IgD-negative memory B cell (primary cell): ENCODE data around the gene ANKDD1B. TPM values are rescaled to one million over a fixed set of nuclear protein-coding genes. Genes with fewer than 3 reads are reported as not detected.
"Not testable (repeated sequence)": the region's sequence is repeated elsewhere in the genome, so short reads cannot be mapped to it uniquely, and the experiment has no call there.

ENCODE experiments used
- H3K27ac Mint-ChIP-seq, 3 donors: one replicate each; pipeline ENCODE4 v1.8.0; 2020 to 2022; ENCODE audit warnings: mild to moderate bottlenecking in 3 of 3, mixed read lengths in 3 of 3, moderate library complexity in 1 of 3
- H3K27me3 Mint-ChIP-seq: one replicate; pipeline ENCODE4 v1.8.0; 2021; ENCODE audit warnings: mixed read lengths
- H3K36me3 Mint-ChIP-seq: one replicate; pipeline ENCODE4 v1.8.0; 2020; ENCODE audit warnings: mild to moderate bottlenecking, mixed read lengths
- H3K4me1 Mint-ChIP-seq, 3 donors: one replicate each; pipeline ENCODE4 v1.8.0; 2020 to 2022; ENCODE audit warnings: mixed read lengths in 3 of 3, mild to moderate bottlenecking in 1 of 3
- H3K4me3 Mint-ChIP-seq, 4 donors: one replicate each; pipeline ENCODE4 v1.8.0; 2020 to 2022; ENCODE audit warnings: mild to moderate bottlenecking in 4 of 4, mixed read lengths in 4 of 4, moderate library complexity in 3 of 4
- H3K9me3 Mint-ChIP-seq, 3 donors: one replicate each; pipeline ENCODE4 v1.8.0; 2020 to 2021; ENCODE audit warnings: mixed read lengths in 3 of 3, mild to moderate bottlenecking in 1 of 3
- polyA plus RNA-seq: library from polyadenylated mRNA; unstranded; fragments of 300-500 nt; fragmentation: Illumina TruSeq; gene quantifications from one replicate; pipeline ENCODE4 v1.2.3, GENCODE V29; 2021

The ANKDD1B gene
- polyA plus RNA-seq, 1 donor from 2014 or later, result 0.15 TPM

- Mint-ChIP-seq H3K27ac (peak overlapping the region in 1 of 3 donors; percentile 60), H3K36me3 (peaks cover 4% of the 10 kb centered on the region), H3K4me1 (no peaks in the 10 kb centered on the region), H3K4me3 (no peak overlapping the region), H3K9me3 (no peaks in the 10 kb centered on the region), H3K27me3 (no peaks in the 10 kb centered on the region)
Observed at GRCh38 chr5:75686480-75686879, 75.2 kb downstream of the ANKDD1B start.

GRCh38 chr5:75690669-75691068 lies 79.4 kb downstream of the ANKDD1B start:
- Mint-ChIP-seq H3K36me3 (peaks cover 7% of the 10 kb centered on the region), H3K4me1 (no peaks in the 10 kb centered on the region), H3K27ac (no peak overlapping the region), H3K4me3 (no peak overlapping the region), H3K9me3 (no peaks in the 10 kb centered on the region), H3K27me3 (no peaks in the 10 kb centered on the region)

- no peaks in the 10 kb centered on the region for H3K9me3 Mint-ChIP-seq
- peaks cover 9% of the 10 kb centered on the region for H3K36me3 Mint-ChIP-seq
- no peak overlapping the region for H3K27ac Mint-ChIP-seq
Observed at GRCh38 chr5:75694781-75695180, 83.5 kb downstream of the ANKDD1B start.

GRCh38 chr5:75695472-75696351 lies 84.5 kb downstream of the ANKDD1B start:
- not testable (repeated sequence) for H3K27me3 Mint-ChIP-seq, H3K27ac Mint-ChIP-seq, H3K9me3 Mint-ChIP-seq, H3K4me1 Mint-ChIP-seq, H3K4me3 Mint-ChIP-seq
- peaks cover 10% of the 10 kb centered on the region for H3K36me3 Mint-ChIP-seq

More at GRCh38 chr5:75694781-75695180, 83.5 kb downstream of the ANKDD1B start:
- H3K27me3 Mint-ChIP-seq, result no peaks in the 10 kb centered on the region
- peaks cover 0 to 2% (median 0%) of the 10 kb centered on the region in 3 donors for H3K4me1 Mint-ChIP-seq
- H3K4me3 Mint-ChIP-seq, result no peak overlapping the region

- H3K27ac Mint-ChIP-seq, result no peak overlapping the region
- H3K27me3 Mint-ChIP-seq, result no peaks in the 10 kb centered on the region
- peaks cover 7% of the 10 kb centered on the region for H3K36me3 Mint-ChIP-seq
- no peaks in the 10 kb centered on the region for H3K9me3 Mint-ChIP-seq
- H3K4me3 Mint-ChIP-seq, result no peak overlapping the region
- peaks cover 1 to 5% (median 4%) of the 10 kb centered on the region in 3 donors for H3K4me1 Mint-ChIP-seq
Observed at GRCh38 chr5:75701856-75702255, 90.6 kb downstream of the ANKDD1B start.

GRCh38 chr5:75706016-75706415 lies 94.8 kb downstream of the ANKDD1B start:
- Mint-ChIP-seq H3K4me1 (peaks cover 1 to 8% (median 7%) of the 10 kb centered on the region in 3 donors), H3K4me3 (no peak overlapping the region), H3K9me3 (no peaks in the 10 kb centered on the region), H3K27me3 (no peaks in the 10 kb centered on the region), H3K27ac (no peak overlapping the region), H3K36me3 (peaks cover 10% of the 10 kb centered on the region)

GRCh38 chr5:75706775-75707174 lies 95.5 kb downstream of the ANKDD1B start:
- Mint-ChIP-seq H3K27ac (no peak overlapping the region), H3K36me3 (peaks cover 9% of the 10 kb centered on the region), H3K27me3 (no peaks in the 10 kb centered on the region), H3K4me1 (peaks cover 1 to 8% (median 7%) of the 10 kb centered on the region in 3 donors), H3K9me3 (no peaks in the 10 kb centered on the region), H3K4me3 (no peak overlapping the region)

- no peak overlapping the region for H3K27ac Mint-ChIP-seq
- peaks cover 7% of the 10 kb centered on the region for H3K36me3 Mint-ChIP-seq
- no peak overlapping the region for H3K4me3 Mint-ChIP-seq
- no peaks in the 10 kb centered on the region for H3K9me3 Mint-ChIP-seq
- H3K27me3 Mint-ChIP-seq, result no peaks in the 10 kb centered on the region
- H3K4me1 Mint-ChIP-seq, result peaks cover 2 to 10% (median 7%) of the 10 kb centered on the region in 3 donors
Observed at GRCh38 chr5:75707911-75708509, 96.8 kb downstream of the ANKDD1B start.

GRCh38 chr5:75710637-75711036 lies 99.4 kb downstream of the ANKDD1B start:
- Mint-ChIP-seq H3K36me3 (peaks cover 10% of the 10 kb centered on the region), H3K4me1 (peaks cover 9 to 28% (median 22%) of the 10 kb centered on the region in 3 donors), H3K4me3 (no peak overlapping the region), H3K9me3 (no peaks in the 10 kb centered on the region), H3K27ac (no peak overlapping the region), H3K27me3 (no peaks in the 10 kb centered on the region)

- H3K36me3 Mint-ChIP-seq, result peaks cover 8% of the 10 kb centered on the region
- peaks cover 14 to 30% (median 24%) of the 10 kb centered on the region in 3 donors for H3K4me1 Mint-ChIP-seq
- no peak overlapping the region for H3K27ac Mint-ChIP-seq
- H3K27me3 Mint-ChIP-seq, result no peaks in the 10 kb centered on the region
- no peak overlapping the region for H3K4me3 Mint-ChIP-seq
- H3K9me3 Mint-ChIP-seq, result no peaks in the 10 kb centered on the region
Observed at GRCh38 chr5:75711151-75711550, 99.9 kb downstream of the ANKDD1B start.

GRCh38 chr5:75712091-75712490 lies 100.8 kb downstream of the ANKDD1B start:
- Mint-ChIP-seq H3K4me3 (no peak overlapping the region), H3K9me3 (no peaks in the 10 kb centered on the region), H3K36me3 (peaks cover 8% of the 10 kb centered on the region), H3K27me3 (no peaks in the 10 kb centered on the region), H3K4me1 (peaks cover 18 to 34% (median 28%) of the 10 kb centered on the region in 3 donors), H3K27ac (no peak overlapping the region)

GRCh38 chr5:75716715-75717081 lies 105.4 kb downstream of the ANKDD1B start:
- H3K36me3 Mint-ChIP-seq, result peaks cover 3% of the 10 kb centered on the region
- peak overlapping the region; percentile 71 to 97 (median 97) for H3K27ac Mint-ChIP-seq
- no peaks in the 10 kb centered on the region for H3K27me3 Mint-ChIP-seq
- H3K4me1 Mint-ChIP-seq, result peaks cover 22 to 33% (median 31%) of the 10 kb centered on the region in 3 donors
- no peaks in the 10 kb centered on the region for H3K9me3 Mint-ChIP-seq
- H3K4me3 Mint-ChIP-seq, result peak overlapping the region; percentile 92 to 100 (median 99)

GRCh38 chr5:75717082-75717922 lies 106.0 kb downstream of the ANKDD1B start, which contains the start of gene POC5:
POC5 (minus strand) TSS chr5:75717437; CDS start chr5:75712937, 4,500 bp downstream.
- H3K4me1 Mint-ChIP-seq, result peaks cover 22 to 33% (median 31%) of the 10 kb centered on the region in 3 donors
- H3K36me3 Mint-ChIP-seq, result peaks cover 3% of the 10 kb centered on the region
- H3K9me3 Mint-ChIP-seq, result no peaks in the 10 kb centered on the region
- peak within 1 kb of the TSS; percentile 71 to 97 (median 97) for H3K27ac Mint-ChIP-seq
- H3K4me3 Mint-ChIP-seq, result peak within 1 kb of the TSS; percentile 92 to 100 (median 99)
- peaks cover 1% of the 10 kb centered on the region for H3K27me3 Mint-ChIP-seq

GRCh38 chr5:75720882-75721281 lies 109.6 kb downstream of the ANKDD1B start:
- H3K27ac Mint-ChIP-seq, result peak overlapping the region in 1 of 3 donors; percentile 54
- no peaks in the 10 kb centered on the region for H3K36me3 Mint-ChIP-seq
- H3K27me3 Mint-ChIP-seq, result peaks cover 3% of the 10 kb centered on the region
- H3K9me3 Mint-ChIP-seq, result peaks cover 0 to 2% (median 2%) of the 10 kb centered on the region in 3 donors
- H3K4me1 Mint-ChIP-seq, result peaks cover 11 to 13% (median 11%) of the 10 kb centered on the region in 3 donors
- H3K4me3 Mint-ChIP-seq, result no peak overlapping the region
